ENCODE measurements around the gene SRGAP2.
"Not testable (repeated sequence)": the region's sequence is repeated elsewhere in the genome, so short reads cannot be mapped to it uniquely, and the experiment has no call there.

Gene SRGAP2

DNA sequence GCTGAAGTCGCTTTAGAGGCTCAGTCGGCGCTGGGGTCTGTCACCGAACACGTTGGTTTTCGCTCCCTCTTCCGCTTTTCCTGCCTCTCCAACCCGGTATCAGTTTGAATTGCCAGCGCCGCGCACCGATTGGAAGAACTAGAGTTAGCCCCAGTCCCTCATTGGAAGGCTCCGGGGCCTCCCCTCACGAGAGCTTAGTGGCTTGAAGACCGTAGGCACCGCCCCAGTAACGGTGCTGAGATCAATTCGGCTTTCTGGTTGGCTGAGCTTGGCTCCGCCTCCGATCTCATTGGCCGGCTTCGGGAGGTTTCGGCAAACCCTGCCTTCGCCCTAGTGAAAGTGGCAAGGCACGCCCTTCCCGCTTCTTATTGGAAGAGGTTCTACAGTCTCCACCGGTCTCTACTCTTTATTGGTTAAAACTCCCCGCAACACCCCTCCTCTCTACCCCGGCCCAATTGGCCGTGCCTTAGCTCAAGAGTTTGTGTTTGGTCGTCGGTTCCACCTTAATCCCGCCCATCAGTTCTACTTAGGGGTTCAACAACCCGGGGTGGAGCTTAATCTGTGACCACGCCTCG lies 465 bp upstream of the SRGAP2 start, which contains the start of gene FAM72A:
Gene FAM72A, minus strand, starts transcription at position 51 of the 575 bp plus-strand sequence. CDS start 814 bp downstream, outside the sequence.
- POLR2A ChIA-PET (ENCODE audit: low non-redundant PET); CTCF ChIA-PET; DNase-seq (ENCODE audit: low spot score): not testable (repeated sequence)
- peak within 1 kb of the TSS; percentile 38; the same call in 1 of the 2 replicates for H3K27ac ChIP-seq

DNA sequence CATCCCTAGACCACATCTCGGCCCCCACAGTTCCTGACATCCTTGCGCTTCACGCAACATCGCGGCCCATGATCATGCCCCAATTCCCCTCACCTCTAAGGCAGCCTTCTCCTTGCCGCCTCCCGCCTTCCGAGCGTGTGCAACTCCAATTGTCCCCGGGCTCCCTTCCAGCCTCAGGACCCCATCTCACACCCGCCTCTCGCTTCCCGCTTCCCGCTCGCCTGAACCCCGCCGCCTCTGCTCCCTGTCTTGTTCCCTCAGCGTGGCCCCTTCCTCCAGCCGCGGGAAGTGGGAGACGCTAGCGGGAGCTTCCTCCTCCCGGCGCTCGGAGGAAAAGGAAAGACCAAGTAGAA lies 794 bp downstream of the SRGAP2 start:
- H3K27ac ChIP-seq; POLR2A ChIA-PET (ENCODE audit: low non-redundant PET); CTCF ChIA-PET; DNase-seq (ENCODE audit: low spot score): not testable (repeated sequence)

DNA sequence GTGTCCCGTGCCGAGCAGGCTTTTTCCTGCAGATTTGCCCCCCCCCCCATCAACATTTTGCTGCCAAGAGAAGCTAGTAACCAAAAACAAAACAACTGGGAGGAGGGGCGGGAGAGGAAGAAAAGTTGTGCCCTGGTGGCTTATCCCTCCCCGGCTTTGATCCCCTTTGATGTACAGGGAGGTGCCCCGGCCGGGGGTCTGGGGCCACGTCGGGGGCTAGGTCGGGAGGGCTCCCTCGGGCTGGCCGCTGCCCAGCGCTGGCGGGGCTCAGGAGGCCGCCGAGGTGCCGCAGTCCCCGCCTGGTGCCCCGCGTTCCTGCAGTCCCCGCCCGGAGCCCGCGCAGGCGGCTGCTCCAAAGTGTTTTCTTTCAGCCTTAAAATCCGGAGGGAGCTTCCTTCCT lies 1.5 kb downstream of the SRGAP2 start:
- POLR2A ChIA-PET (ENCODE audit: low non-redundant PET); CTCF ChIA-PET; DNase-seq (ENCODE audit: low spot score): not testable (repeated sequence)
- peak overlapping the region; percentile 72 for H3K27ac ChIP-seq

DNA sequence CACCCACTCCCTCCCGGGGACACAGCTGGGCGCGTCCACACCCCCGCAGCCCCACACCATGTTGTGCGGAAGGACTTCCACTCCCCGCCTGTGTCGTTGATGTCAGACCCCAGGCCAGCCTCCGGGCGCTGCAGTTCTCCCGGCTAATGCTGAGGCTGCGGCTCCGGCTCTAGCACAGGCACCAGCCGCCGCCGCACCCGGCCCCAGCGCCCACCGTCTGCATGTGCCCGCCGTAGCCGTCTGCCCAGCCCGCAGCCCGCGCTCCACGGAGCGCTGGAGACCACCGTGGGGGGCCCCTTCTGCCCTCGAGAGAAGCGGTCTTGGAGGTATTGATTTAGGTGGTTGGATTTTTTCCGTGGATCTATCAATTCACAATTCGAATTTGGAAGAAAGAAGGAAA lies 2.2 kb downstream of the SRGAP2 start:
- POLR2A ChIA-PET (ENCODE audit: low non-redundant PET); H3K27ac ChIP-seq; DNase-seq (ENCODE audit: low spot score); CTCF ChIA-PET: not testable (repeated sequence)

DNA sequence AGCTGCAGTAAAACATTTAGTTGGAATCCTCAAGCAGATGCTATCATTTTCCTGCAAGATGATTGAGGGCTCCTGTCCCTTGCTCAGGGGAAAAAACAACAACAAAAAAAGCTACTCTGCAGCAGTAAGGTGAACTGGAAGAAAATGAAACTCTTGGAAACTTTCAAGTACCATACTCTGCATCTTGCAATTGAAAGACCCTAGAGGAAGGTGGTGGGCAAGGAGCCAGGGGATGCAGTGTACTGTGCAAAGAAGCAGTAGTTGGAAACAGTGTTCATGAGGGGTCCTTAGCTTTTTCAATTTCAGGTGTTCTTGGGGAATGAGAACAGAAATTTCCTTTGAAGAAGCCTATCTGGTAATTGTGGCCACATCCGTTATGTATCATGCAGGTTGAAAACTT lies 7.5 kb downstream of the SRGAP2 start:
- POLR2A ChIA-PET (ENCODE audit: low non-redundant PET); H3K27ac ChIP-seq; DNase-seq (ENCODE audit: low spot score); CTCF ChIA-PET: not testable (repeated sequence)

DNA sequence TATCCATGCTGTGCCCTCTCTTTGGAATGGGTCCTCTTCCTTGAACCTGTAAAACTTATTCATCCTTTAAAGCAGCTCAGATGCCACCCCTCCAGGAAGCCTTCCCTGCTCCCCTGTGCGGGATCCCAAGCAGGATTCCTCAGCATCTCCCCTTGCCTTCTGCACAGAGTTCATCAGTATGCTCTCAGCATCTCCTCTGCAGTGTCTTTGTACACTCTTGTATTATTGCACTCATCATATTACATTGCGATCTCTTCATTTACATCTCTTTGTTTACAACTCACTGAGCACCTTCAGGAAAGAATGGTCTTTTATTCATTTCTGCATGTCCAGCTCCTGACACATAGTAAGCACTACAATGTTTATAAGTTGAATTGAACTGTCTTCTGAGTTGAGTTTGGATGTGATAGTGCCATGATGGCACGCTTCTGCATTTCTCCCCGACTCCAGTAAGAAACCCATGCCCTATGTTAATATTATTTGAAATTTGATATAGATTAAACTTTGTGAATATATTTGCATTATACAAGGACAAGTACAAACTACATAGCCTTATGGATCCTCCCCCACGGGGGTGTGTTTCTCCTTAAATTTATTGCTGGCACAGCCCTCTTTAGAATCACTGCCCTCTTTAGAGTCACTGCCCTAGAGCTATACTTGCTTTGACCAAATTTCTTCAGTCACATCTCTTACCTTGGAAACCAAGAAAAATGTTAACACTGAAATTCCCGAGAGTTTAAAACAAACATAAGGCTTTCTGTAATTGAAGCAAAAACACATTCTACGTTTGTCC lies 12.5 kb downstream of the SRGAP2 start:
- POLR2A ChIA-PET (ENCODE audit: low non-redundant PET); CTCF ChIA-PET; DNase-seq (ENCODE audit: low spot score); H3K27ac ChIP-seq: not testable (repeated sequence)

DNA sequence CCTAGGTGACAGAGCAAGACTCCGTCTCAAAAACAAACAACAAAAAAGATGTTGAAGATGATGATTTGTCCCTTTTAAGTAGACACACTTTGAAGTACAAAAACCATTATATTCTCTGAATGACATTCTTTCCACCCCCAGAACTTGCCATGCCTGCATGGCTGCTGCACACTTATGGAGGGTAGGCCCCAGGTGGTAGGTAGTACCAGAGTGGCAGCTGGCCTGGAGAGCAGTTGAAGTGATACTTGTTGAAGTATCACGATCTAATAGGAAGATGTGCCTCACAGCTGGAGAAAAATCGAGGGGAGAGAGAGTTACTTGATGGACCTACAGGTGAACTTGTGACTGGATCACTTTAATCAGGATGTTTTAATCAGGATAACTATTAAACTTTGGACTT lies 14.9 kb downstream of the SRGAP2 start:
- DNase-seq (ENCODE audit: low spot score); H3K27ac ChIP-seq; CTCF ChIA-PET; POLR2A ChIA-PET (ENCODE audit: low non-redundant PET): not testable (repeated sequence)

DNA sequence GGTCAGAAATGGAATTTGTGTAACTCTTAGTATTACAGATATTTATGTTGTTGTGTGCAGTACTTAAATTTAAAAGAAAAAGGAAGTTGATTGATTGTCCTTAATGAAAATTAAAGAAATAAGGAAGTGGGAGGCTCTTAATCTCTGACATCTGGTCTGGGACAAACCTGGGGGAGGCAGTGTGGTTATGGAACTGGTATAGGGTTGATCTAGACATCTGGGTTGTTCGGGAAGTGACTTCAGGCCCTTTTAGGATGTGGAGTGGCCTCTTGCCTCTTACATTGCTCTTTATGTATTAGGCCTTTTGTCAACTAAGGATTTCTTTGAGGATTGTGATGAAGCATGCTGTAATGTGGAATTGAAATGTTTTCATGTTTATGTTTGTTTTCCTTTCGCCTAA lies 15.4 kb downstream of the SRGAP2 start:
- CTCF ChIA-PET; DNase-seq (ENCODE audit: low spot score); POLR2A ChIA-PET (ENCODE audit: low non-redundant PET); H3K27ac ChIP-seq: not testable (repeated sequence)

DNA sequence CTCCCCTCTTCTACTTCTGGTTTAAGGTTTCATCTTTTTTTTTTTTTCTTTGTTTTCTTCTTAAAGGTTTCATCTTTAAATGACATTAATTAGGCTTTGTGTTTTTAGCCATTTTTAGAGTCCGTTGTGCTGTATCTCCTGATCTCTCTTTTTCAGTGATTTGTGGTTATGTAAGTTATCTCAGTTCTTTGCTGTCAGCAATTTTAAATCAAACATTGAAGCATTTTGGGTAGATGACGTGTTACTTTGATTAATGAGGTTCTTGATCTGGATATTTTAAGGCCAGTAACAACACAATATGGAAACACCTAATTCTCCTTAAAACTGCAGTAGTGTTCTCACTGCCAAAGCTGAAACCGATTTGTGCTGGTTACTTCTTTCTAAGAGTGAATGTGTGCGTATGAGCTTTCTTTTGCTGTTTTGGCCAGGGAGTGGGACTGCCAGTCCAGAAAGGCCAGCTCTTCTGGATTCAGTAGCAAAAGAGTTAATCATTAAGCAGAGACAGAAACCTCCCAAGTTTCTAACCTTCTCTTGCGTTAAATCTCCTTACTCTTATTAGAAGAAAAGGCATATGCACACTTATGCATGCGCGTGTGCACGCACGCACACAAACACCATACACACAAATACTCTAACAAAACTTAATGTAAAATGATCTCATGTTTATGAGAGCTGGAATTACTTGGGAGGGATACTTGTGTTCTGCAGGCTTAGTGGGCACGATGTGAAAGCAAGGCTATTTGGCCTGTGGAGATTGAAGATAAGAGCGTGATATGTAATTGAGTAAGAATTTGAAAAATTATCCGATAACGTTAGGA lies 16.4 kb downstream of the SRGAP2 start:
- H3K27ac ChIP-seq; DNase-seq (ENCODE audit: low spot score); POLR2A ChIA-PET (ENCODE audit: low non-redundant PET); CTCF ChIA-PET: not testable (repeated sequence)

DNA sequence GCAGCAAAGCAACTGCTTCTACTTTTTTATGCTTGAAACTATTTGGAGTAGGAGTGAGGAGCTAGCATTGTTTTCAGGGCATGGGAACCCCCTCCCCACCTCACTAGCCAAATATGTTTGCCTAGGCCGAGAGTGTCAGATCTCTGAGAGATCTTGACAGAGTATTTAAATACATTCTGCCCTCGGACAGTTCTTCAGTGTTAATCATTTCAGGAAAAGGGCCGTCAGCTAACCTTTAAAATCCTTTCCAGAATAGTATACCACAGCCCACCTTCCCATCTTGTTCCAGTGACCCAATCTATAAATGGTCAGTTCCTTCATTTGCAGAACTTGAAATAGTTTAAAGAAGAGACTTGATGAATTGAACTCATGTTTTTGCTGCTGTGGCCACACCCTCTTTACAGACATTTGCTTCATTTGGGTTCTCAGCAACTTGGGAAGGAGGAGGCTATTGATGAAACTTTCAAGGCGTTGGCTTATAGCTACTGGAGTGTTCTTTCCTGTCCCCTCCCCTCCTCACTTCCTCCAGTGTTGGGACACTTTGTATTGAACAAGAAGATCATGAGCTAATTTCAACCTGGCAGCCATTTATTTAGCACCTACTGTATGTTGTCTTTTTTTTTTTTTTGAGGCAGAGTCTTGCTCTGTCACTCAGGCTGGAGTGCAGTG lies 17.1 kb downstream of the SRGAP2 start:
- CTCF ChIA-PET; H3K27ac ChIP-seq; POLR2A ChIA-PET (ENCODE audit: low non-redundant PET); DNase-seq (ENCODE audit: low spot score): not testable (repeated sequence)

DNA sequence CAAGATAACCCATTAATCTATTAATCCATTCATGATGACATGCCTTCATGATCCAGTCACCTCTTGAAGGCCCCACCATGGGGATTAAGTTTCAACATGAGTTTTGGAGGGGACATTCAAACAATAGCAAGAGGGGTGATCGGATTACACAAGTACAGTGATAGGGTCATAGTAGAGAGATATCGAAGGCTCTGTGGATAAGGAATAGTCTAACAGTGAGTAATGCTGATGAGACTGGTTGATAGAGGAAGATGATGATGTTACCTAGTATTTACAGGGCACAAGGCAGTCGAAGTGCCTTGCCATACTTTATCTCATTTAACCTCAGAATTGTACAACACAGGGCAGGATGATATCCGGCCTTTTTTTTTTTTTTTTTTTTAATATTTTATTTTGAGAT lies 18.2 kb downstream of the SRGAP2 start:
- POLR2A ChIA-PET (ENCODE audit: low non-redundant PET); CTCF ChIA-PET; H3K27ac ChIP-seq; DNase-seq (ENCODE audit: low spot score): not testable (repeated sequence)

DNA sequence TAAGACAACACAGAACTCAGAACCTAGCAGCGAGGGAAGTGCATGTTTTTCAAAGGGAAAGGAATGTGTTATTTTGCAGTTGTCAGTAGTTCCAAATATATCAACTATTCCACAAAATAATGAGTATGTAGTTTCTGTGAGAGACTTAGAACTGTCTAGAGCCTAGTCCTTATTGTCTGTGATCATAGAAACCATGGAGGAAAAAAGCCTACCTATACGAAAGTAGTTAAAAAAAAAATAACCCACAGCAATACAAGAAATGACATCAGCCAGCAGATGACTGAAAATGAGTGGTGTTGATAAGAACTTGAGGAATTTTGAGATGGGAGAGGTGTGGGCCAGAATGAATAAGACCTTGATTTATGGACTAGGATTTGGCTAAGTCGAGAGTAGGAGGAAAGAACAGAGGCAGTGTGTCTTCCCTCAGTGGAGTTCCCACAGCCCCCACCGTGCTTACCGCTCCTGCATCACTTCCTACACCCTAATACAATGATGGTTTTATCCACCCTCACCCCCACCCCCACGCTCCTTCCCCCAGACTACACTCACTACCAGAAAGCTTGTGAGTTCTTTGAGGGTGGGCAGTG lies 20.9 kb downstream of the SRGAP2 start:
- CTCF ChIA-PET; DNase-seq (ENCODE audit: low spot score); H3K27ac ChIP-seq; POLR2A ChIA-PET (ENCODE audit: low non-redundant PET): not testable (repeated sequence)

DNA sequence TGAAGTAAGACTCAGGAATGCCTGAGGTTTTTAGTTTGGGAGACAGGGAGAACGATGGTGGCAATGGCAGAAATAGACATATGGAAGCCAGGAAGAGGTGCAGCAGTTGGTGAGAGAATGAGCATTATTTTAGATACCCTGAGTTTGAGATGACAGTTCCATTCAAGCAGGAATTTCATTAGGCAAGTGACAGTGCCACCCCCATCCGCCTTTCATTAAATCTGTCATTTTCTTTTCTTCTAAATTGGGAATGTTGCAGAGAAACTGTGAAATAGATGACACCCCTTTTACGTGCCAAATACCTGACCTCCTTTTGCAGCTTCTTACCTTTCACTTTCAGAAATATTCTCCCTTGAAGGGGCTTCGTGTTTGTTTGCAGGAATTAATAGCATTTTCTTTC lies 22.0 kb downstream of the SRGAP2 start:
- DNase-seq (ENCODE audit: low spot score); CTCF ChIA-PET; H3K27ac ChIP-seq; POLR2A ChIA-PET (ENCODE audit: low non-redundant PET): not testable (repeated sequence)

DNA sequence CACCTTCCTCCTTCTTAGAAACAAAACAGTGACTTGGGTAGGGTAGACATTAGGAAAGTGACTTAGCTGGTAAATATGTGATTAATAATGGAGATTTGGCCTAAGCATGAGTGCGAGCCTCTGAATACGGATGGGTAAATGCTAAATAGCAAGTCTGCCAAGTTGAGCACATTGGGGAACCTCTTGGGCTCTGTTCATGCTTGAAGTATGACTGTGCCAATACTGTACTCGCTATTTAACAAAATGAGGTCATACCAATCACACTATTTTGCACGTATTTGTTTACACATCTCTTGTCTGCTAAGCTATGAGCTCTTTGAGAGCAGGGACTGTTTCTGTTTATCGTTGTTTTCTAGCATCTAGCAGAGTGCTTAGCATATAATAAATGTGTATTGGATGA lies 23.5 kb downstream of the SRGAP2 start:
- POLR2A ChIA-PET (ENCODE audit: low non-redundant PET); CTCF ChIA-PET; H3K27ac ChIP-seq; DNase-seq (ENCODE audit: low spot score): not testable (repeated sequence)

DNA sequence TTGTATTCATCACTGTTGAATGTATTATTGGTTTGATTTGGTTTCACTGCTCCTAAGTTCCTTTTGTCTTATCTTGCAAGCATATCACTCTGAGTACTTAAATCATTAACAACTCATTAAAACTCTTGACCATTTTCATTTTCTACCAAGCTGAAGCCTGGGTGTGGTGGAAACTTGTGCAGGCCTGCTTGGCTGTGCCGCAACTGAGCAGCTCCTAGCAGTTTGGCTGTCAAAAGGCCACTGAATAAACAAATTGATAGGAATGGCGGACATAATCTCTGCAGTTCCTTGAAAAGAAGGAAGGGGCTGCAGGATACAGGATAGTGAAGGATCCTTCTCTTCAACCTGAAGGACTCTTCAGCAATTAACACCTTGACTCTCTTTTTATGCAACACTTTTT lies 25.9 kb downstream of the SRGAP2 start:
- DNase-seq (ENCODE audit: low spot score); CTCF ChIA-PET; POLR2A ChIA-PET (ENCODE audit: low non-redundant PET); H3K27ac ChIP-seq: not testable (repeated sequence)

DNA sequence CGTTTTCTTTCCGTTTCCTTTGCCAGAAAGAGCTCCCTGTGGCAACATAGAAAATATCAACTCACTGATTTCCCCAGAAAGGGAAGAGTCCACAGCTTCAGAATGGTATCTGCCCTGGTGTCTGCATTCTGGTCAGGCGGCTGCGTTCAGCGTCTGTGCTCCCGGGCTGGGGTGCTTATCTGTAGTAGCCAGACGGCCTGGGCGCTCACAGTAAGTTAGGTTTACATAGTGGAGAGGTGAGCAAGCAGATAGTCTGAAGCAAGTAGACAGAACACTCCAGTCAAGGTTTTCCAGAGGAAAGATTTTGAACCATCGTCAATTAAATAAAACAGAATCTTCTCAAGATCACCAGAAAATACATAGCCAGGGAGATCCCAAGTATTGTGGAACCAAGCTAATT lies 28.6 kb downstream of the SRGAP2 start:
- POLR2A ChIA-PET (ENCODE audit: low non-redundant PET); DNase-seq (ENCODE audit: low spot score); CTCF ChIA-PET; H3K27ac ChIP-seq: not testable (repeated sequence)

DNA sequence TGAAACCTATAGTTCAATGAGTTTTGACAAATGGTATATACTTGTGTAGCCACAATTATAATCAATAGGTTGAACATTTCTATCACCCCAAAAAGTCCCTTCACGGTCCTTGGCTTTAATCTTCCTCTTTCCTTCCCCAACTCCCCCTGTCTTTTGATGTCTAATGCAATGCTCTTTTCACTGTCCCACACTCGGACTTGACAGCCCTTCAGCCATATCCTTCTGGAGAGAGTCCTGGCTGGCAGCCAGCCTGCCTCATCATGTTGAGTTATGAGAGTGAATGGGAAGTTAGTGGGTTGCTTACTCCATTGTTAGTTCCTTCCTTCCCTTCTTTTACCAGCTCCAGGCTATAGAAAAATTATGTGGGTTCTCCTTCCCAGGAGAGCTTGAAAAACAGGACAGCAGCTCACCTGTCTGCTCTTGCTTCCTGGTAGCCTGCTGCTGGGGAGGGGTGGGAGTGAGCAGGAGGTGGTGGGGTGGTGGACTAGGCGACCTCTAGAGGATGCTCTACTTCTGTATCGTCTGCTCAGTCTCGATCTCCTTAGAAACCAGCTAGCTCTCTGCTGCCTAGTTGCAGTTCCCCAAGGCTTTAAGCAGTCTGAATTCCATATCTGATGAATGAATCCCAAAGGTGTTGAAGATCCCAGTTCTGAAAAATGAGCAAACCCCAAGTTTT lies 29.8 kb downstream of the SRGAP2 start:
- CTCF ChIA-PET; H3K27ac ChIP-seq; POLR2A ChIA-PET (ENCODE audit: low non-redundant PET); DNase-seq (ENCODE audit: low spot score): not testable (repeated sequence)

Data from RWPE1 (cell line).